ENCODE data around the gene GNA12.
"Not testable (repeated sequence)": the region's sequence is repeated elsewhere in the genome, so short reads cannot be mapped to it uniquely, and the experiment has no call there.

GNA12 gene

DNA sequence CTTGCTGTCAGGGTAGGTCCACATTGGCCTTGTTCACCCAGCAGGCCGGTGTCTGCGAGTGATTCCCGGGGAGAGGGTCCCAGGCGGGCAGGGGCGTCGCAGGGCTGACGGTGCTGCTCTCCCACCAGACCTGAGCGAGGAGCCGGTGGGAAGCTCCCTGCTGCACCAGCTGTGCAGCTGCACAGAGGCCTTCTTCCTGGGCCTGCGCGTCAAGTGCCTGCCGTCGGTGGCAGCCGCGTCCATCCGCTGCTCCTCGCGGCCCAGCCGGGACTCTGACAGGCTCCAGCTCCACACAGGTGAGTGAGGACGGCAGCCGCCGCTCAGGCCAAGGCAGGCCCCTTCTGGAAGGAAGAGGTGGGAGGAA lies 141.5 kb downstream of the GNA12 start:
- in situ Hi-C loops (cut with MboI; ENCODE audit: low sequenced_read_pairs): no loop called here

DNA sequence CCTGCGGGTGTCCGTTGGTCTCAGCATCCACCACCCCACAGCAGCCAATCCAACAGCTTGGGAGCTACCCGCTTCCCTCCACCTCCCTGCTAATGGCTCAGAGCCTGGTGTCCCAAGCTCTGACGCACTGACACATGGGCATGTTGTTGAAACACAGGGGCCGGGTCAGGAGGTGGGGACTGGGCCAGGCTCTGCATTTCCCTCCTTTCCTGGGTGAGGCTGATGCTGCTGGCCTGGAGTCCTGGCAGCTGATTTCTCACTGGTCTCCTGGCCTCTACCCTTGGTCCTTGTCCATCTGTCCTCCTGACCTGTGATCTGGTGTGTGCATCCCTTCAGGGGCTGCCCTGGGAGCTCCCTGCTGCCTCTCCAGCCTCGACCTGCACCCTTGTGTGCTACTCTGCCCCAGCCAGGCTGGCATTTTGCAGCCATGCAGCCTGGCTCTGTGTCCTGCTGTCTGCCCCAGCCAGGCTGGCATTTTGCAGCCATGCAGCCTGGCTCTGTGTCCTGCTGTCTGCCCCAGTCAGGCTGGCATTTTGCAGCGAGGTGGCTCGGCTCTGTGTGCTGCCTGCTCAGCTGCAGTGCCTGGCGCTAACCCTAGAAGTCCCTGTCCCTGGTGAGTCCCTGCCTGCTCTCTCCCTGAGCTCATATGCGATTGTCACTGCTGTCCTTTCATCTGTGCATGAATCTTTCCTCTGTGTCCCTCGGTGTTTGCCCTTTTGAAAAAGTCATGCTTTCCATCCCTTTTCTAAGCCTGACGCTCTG lies 142.1 kb downstream of the GNA12 start:
- in situ Hi-C loops (cut with MboI; ENCODE audit: low sequenced_read_pairs): no loop called here

DNA sequence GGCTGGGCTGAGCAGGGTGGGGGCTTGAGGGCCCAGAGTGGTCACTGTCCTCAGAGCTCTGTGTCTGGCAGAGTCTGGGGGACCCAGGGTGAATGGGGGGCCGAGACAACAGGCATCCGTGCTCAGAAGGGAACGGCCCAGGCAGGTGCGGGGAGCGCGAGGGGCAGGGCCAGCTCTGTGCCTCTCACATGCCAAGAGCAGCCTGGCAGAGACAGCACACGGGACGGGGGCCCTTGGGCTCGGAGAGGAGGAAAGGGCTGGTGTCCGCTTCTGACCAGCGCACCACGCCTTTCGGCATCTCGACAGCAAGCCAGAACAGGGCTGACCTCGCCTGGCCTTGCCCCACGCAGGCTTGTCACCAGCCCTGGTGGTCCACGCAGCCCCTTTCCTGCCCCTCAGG lies 142.7 kb downstream of the GNA12 start:
- in situ Hi-C loops (cut with MboI; ENCODE audit: low sequenced_read_pairs): no loop called here

DNA sequence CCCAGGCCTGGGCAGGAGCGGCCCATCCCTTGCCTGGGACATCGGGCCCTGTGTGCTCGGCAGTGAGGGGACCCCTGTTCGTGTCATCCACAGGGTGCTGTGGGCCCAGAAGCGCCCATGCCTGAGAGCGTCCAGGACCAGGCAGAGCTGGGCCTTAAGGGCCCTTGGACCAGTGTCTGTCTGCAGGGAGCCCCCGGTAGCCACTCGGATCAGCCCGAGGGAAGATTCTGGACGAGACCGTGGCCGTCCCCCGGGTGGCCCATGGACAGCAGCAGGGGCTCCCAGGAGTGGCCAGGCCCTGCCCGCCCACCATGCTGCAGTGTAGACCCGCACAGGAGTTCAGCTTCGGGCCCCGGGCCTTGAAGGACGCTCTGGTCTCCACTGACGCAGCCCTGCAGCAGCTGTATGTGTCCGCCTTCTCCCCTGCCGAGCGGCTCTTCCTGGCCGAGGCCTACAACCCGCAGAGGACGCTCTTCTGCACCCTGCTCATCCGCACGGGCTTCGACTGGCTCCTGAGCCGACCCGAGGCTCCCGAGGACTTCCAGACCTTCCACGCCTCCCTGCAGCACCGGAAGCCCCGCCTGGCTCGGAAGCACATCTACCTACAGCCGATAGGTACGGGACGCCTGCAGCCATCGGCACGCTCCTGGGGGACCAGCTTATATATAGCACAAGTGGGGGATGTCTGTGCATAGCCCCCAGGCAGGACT lies 143.8 kb downstream of the GNA12 start:
- in situ Hi-C loops (cut with MboI; ENCODE audit: low sequenced_read_pairs): no loop called here

DNA sequence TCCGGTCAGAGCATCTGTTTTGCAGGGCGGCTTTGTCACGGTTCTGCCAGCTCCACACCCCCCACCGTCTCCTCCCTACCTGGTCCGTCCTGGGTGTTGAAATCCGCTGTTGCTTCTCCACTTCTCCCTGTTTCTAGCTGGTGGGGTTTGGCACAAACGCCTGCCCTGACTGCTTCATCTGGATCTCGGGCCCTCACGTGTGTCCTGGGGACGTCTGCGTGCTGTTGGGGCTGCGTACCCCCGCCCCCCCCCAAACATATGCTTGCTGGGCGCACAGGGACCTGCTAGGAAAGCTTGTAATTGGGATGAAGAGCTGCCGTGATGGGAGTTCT lies 144.9 kb downstream of the GNA12 start:
- in situ Hi-C loops (cut with MboI; ENCODE audit: low sequenced_read_pairs): no loop called here

DNA sequence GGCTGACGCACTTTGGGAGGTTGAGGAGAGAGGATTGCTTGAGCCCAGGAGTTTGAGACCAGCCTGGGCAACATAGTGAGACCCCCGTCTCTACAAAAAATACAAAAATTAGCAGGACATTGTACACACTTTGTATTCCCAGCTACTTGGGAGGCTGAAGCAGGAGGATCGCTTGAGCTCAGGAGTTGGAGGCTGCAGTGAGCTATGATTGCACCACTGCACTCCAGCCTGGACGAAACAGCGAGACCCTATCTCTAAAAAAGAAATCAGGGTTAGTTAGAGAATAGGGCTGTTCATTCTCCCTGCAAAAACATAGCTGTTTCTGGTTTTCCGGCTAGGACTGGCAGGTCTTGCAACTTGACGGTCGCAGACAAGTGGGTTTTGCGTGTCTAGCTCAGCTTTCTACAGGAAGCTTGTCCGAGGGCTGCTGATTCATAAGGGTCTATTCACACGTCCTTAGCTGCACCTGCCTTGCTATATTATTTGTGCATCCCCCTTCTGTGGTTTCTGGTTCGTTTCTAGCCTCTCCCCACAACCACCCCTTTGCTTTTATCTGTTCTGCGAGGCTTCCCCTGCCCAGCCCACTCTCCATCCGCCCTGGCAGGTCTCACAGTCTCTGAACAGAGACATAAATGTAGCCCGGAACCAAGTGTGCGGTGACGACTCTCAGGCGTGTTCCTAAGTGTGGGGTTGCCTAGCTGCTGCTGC lies 145.4 kb downstream of the GNA12 start:
- in situ Hi-C loops (cut with MboI; ENCODE audit: low sequenced_read_pairs): no loop called here

DNA sequence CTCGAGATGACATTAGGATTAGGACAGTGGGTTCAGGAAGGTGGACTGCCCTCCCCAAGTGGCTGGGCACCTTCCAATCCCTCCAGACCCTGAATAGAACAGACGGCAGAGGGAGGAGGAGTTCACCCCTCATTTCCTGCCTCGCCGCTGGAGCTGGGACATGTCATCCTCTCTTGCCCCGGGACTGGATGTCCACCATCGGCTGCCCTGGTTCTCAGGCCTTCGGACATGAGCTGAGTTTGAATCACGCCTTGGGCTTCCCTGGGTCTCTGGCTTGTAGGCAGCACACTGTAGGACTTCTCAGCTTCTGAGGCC lies 150.0 kb downstream of the GNA12 start:
- in situ Hi-C loops (cut with MboI; ENCODE audit: low sequenced_read_pairs): not testable (repeated sequence)

DNA sequence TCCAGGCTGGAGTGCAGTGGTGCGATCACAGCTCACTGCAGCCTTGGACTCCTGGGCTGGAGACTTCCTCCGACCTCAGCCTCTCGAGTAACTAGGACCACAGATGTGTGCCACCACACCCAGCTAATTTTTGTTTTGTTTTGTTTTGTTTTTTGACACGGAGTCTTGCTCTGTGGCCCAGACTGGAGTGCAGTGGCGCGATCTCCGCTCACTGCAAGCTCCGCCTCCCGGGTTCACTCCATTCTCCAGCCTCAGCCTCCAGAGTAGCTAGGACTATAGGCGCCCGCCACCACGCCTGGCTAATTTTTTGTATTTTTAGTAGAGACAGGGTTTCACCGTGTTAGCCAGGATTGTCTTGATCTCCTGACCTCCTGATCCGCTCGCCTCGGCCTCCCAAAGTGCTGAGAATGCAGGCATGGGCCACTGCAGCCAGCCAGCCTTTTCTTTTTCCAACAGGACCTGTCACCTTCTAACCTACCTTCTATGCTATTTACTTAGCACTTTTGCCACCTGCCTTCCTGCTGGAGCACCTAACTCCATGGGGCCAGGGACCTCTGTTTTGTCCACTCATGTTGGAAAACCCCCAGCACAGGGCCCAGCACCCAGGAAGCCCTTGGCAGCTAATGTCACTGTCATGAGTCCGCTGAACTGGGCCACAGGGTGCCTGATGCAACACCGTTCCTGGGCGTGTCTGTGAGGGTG lies 150.5 kb downstream of the GNA12 start:
- in situ Hi-C loops (cut with MboI; ENCODE audit: low sequenced_read_pairs): not testable (repeated sequence)

DNA sequence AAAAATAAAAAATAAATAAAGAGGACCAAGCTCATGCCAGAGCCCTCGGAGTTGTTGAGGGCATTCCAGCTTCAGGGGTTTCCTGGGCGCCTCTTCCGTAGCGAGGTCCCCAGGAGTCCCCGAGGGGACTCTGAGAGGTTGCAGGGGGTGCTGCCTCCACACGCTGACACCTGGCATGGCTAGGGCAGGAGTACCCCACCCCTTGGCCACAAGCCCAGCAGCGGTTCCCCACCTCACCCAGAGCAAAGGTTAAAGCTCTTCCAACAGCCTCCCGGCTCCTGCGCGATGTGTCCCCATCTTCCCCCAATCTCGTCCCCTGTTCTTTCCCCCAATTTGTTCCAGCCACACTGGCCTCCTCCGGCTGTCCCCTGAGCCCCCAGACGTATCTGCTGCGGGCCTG lies 151.6 kb downstream of the GNA12 start:
- in situ Hi-C loops (cut with MboI; ENCODE audit: low sequenced_read_pairs): no loop called here

DNA sequence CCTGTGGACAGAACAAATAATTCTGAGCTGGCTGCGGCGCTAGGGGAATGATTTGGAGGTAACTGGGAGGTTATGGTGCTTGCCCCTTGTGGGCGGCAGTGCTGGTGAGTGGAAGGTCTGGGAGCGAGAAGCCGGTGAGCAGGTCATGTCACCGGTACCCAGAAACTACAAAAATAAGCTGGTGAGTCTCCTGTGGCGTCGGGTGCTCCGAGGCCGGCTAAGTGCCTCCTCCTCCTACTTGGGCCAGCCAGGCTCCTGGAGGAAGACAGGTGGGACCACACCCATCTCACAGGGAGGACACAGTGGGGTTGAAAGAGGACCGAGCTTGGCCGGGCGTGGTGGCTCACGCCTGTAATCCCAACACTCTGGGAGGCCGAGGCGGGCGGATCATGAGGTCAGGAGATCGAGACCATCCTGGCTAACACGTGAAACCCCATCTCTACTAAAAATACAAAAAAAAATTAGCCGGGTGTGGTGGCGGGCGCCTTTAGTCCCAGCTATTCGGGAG lies 152.1 kb downstream of the GNA12 start:
- in situ Hi-C loops (cut with MboI; ENCODE audit: low sequenced_read_pairs): not testable (repeated sequence)

DNA sequence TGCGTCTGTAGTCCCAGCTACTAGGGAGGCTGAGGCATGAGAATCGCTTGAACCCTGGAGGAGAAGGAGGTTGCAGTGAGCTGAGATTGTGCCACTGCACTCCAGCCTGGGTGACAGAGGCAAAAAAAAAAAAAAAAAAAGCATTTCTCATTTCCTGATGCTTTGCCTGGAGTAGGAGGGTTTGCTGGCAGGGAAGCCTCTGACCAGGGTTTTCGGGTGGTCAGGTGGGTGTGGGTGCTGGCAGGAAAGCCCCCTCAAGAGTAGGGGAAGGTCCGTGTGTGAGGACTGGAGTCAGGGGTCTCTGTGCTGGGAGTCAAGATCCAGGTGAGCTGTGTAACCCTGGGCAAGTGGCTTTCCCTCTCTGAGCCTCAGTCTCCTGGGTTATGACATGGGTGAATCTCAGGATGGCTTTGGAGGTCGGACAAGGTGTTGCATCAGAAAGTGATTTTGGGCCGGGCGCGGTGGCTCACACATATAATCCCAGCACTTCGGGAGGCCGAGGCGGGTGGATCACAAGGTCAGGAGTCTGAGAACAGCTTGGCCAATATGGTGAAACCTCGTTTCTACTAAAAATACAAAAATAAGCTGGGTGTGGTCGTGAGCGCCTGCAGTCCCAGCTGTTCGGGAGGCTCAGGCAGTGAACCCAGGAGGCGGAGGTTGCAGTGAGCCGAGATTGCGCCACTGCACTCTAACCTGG lies 152.9 kb downstream of the GNA12 start:
- in situ Hi-C loops (cut with MboI; ENCODE audit: low sequenced_read_pairs): no loop called here

DNA sequence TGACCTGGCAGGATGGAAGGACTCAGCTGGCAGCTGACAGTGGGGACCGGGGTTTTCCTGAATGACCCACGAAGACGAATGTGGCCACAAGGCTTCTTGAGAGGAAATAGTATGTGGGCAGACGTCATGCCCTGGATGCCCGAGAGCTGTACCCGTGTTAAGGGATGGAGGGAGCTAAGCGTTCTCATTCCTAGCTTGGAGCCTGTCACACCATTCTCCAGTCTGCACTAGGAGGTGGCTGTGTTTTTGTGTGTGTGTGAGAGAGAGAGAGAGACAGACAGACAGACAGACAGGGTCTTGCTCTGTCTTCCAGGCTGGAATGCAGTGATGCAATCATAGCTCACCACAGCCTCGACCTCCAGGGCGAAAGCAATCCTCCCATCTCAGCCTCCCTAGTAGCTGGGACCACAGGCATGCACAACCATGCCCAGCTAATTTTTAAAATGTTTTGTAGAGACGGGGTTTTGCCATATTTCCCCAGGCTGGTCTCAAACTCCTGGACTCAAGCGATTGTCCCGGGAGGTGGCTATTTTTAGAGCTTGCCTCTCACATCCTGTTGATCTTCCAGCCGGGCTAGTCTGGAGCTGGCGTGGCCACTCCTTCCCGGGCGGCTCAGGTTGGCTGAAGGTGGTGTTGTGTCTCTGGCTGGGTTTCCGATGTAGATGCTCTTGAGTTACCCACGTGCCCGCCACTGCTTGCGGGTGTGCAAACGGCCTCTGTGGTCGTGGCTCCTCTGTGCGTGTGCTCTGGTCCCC lies 154.0 kb downstream of the GNA12 start:
- in situ Hi-C loops (cut with MboI; ENCODE audit: low sequenced_read_pairs): loop anchor here (10.0 kb wide), 1 partner anchor 235 kb away; no protein-coding TSS in a partner anchor

DNA sequence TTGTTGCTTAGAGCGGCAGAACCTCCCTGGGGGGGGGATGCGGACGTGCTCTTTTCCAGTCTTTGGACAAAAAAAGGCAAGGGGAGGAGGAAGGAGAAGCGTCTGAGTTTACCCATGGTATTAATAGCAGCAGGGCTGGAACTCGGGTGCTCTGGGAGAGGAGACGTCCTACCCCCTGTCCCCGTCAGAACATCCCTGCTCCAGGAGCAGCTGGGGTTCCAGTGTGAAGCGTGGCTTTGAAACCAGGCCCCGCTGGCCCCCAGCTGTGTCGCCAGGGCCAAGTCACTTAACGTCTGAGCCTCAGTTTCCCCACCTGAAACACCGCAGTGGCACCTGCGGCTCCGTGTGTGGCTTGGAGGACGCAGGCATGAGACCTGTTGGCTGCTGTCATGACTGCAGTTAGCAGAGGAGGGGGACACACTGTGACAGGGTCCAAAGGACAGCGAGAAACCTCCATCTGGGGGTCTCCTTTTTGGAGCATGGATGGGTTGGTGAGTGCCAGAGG lies 154.7 kb downstream of the GNA12 start:
- in situ Hi-C loops (cut with MboI; ENCODE audit: low sequenced_read_pairs): loop anchor here (10.0 kb wide), 1 partner anchor 235 kb away; no protein-coding TSS in a partner anchor

DNA sequence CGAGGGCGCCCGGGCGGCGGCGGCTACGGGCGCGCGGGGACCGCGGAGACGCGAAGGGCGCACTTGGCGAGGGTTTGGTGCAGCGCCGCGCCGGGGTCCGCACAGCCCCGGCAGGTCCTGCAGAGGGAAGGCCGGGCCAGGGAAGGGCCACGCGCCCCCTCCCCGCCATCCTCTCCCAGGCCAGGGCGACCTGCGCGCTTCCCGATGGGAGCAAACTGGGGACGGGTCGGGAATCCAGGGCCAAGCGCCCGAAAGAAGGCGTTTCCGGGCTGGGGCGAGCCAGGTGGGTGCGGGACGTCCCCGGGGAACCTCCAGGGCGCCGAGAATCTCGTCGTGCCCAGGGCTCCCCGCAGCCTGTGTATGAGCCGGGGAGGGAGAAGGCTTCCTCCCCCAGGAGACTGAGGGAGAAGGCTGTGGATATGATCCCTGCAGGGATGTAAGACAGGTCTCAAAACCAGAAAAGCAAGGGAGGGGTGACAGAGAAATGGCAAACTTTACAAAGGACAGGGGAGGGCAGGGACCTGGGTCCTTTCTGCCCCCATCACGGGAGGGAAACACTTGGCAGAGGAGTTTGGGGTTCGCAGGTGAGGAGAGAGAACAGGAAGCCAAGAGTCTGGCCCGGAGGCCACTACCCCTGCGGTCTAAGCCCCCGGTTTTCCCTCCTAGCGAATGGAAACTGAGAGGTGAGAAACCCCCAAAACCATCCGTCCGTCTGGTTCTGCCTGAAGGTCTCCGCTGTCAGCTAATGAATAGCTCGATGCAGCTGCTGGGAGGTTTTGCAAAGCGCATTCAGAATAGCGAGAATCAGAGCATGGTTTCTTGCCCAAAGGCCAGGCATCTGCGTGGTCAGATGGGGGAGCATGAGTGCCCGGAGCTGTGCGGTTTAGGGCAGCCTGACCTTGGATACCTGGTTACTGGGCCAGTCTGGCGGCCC lies 155.4 kb downstream of the GNA12 start:
- in situ Hi-C loops (cut with MboI; ENCODE audit: low sequenced_read_pairs): loop anchor here (10.0 kb wide), 1 partner anchor 234 kb away; no protein-coding TSS in a partner anchor

DNA sequence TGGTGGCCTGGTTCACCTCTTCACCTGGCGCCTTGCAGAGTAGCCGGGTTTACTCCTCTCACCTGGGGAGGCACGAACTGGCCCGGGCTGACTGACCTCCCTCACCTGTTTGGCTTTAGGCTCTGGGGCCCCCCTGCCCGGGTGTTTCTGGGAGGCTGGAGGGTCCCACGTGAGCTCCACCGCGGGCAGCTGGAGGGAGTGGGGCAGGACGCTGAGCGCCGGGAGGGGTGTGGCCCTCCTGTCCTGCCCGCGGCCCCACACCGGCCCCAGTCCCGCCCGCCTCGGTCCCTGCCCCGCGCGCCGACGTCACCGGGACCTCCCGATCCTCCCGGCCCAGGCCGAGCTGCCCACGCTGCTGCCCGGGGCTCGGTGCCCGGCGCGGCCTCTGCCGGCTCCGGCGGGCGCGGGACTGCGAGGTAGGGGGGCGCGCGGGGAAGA lies 156.2 kb downstream of the GNA12 start, which contains the start of gene AMZ1:
Gene AMZ1, plus strand, starts transcription at position 322 of the 438 bp plus-strand sequence. CDS start 12,250 bp downstream, outside the sequence.
- in situ Hi-C loops (cut with MboI; ENCODE audit: low sequenced_read_pairs): loop anchor here (10.0 kb wide), 1 partner anchor 233 kb away; no protein-coding TSS in a partner anchor

DNA sequence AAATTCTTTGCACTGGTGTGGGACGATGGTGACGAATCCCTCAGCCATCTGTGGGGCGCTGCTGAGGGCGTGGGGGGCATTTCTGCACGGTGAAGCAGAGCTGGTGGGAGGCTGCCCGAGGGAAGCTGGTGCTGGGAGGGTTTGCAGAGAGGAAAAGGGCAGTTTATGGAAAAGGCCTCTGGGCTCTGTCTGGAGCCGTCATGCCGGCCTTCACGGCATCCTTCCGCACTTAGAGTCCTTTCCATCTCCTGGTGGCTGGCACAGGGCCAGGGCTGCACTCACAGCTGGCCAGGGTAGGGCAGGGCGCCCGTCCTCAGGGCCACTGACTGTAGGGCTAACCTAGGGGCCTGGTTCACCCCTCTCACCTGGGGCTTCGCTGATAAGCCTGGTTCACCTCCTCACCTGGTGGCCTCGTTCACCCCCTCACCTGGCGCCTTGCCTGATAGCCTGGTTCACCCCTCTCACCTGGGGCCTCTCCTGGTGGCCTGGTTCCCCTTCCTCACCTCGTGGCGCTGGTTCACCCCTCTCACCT lies 156.7 kb downstream of the GNA12 start:
- in situ Hi-C loops (cut with MboI; ENCODE audit: low sequenced_read_pairs): loop anchor here (10.0 kb wide), 1 partner anchor 233 kb away; no protein-coding TSS in a partner anchor

DNA sequence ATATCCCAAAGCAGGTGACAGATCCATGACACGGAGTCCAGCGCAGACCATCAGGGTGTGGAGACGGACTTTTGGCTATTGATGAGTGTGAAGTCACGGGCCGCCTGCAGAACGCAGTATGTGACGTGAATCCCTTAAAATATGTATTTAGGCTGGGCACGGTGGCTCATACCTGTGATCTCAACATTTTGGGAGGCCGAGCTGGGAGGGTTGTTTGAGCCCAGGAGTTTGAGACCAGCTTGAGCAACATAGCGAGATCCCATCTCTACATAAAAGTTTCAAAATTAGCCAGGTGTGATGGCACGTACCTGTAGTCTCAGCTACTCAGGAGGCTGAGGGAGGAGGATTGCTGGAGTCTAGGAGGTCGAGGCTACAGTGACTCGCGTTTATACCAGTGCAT lies 158.0 kb downstream of the GNA12 start:
- in situ Hi-C loops (cut with MboI; ENCODE audit: low sequenced_read_pairs): loop anchor here (10.0 kb wide), 1 partner anchor 231 kb away; no protein-coding TSS in a partner anchor

DNA sequence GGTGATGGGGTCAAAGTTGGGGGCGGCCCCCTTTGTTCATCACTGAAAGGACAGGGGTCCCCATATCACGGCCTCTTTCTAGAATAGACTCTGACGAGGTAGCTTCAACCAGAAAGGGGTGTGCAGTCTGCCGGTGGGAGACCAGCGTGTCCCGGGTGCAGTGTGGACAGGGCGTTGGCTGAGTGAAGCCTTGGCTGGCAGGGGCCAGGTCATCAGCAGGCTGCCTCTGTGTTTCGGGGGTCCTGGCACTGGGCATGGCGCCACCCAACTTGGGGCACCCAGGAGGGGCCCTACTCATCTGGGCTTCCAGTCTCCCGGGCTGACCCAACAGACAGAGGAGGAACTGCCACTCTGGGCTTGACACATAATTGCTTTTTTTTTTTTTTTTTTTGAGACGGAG lies 159.6 kb downstream of the GNA12 start:
- in situ Hi-C loops (cut with MboI; ENCODE audit: low sequenced_read_pairs): loop anchor here (10.0 kb wide), 1 partner anchor 230 kb away; no protein-coding TSS in a partner anchor

All from HL-60/S4 treated with retinoic acid at 250 ng/mL for 4 days and 3 days (cell line).